ENCODE data around the gene BEST4. TPM values are rescaled to one million over a fixed set of nuclear protein-coding genes. Genes with fewer than 3 reads are reported as not detected.

BEST4 gene
- total and polyA plus RNA-seq, 2 donors (not counting 3 experiments of a cell fraction or from before 2014, with no cell fraction given) = 0.21 TPM; not detected in 1

DNA sequence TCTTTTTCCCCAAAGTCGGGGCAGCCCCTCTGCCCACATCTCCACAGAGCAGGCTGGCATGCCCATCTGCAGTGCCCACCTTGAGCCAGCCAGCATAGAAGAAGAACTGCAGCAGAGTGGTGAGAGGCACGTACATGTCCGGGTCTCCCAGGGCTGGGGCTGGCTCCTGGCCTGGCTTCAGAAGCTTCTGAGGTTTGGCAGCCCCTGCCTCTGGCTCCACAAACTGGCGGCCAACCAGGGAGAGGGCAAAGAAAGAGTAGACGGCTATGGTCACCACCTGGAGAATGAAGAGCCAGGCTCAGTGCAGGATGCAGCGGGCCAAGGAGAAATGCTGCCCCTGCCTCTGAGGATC lies 3.0 kb downstream of the BEST4 start:
- no peak for TF ChIP-seq JUN (IDR thresholded peaks at IDR 0.05; ENCODE audit: borderline replicate concordance, insufficient read depth, insufficient read length, low read depth)
- TF ChIP-seq, protein P1, sequence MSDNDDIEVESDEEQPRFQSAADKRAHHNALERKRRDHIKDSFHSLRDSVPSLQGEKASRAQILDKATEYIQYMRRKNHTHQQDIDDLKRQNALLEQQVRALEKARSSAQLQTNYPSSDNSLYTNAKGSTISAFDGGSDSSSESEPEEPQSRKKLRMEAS (IDR thresholded peaks at IDR 0.05; ENCODE audit: insufficient read depth, insufficient read length) = no peak
- TF ChIP-seq FOS (IDR thresholded peaks at IDR 0.05; ENCODE audit: borderline replicate concordance, insufficient read depth, low read length) = no peak
- TF ChIP-seq POLR2A (IDR thresholded peaks at IDR 0.05; ENCODE audit: low read depth, low read length) = no peak
- TF ChIP-seq, protein P2, sequence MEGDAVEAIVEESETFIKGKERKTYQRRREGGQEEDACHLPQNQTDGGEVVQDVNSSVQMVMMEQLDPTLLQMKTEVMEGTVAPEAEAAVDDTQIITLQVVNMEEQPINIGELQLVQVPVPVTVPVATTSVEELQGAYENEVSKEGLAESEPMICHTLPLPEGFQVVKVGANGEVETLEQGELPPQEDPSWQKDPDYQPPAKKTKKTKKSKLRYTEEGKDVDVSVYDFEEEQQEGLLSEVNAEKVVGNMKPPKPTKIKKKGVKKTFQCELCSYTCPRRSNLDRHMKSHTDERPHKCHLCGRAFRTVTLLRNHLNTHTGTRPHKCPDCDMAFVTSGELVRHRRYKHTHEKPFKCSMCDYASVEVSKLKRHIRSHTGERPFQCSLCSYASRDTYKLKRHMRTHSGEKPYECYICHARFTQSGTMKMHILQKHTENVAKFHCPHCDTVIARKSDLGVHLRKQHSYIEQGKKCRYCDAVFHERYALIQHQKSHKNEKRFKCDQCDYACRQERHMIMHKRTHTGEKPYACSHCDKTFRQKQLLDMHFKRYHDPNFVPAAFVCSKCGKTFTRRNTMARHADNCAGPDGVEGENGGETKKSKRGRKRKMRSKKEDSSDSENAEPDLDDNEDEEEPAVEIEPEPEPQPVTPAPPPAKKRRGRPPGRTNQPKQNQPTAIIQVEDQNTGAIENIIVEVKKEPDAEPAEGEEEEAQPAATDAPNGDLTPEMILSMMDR (IDR thresholded peaks at IDR 0.05; ENCODE audit: extremely low read depth in 1 of 2, insufficient read depth in 1 of 2, low read depth in 1 of 2, low read length in 2 of 2) = no peak
- TF ChIP-seq EZH2 (IDR thresholded peaks at IDR 0.05; ENCODE audit: borderline replicate concordance, low read depth, low read length, severe bottlenecking) = no peak
- no peak for TF ChIP-seq POLR2AphosphoS5 (IDR thresholded peaks at IDR 0.05; ENCODE audit: insufficient read depth, low read depth, low read length)
- TF ChIP-seq GATA2 (IDR thresholded peaks at IDR 0.05; ENCODE audit: insufficient read depth, insufficient read length, low read depth, low read length) = no peak
- no peak for TF ChIP-seq MYC (IDR thresholded peaks at IDR 0.05; ENCODE audit: low read depth, low read length)
- no peak overlapping the region for H2AFZ ChIP-seq (ENCODE audit: low read depth, low read length)
- H3K4me2 ChIP-seq (ENCODE audit: insufficient read depth, low read length) = no peak overlapping the region
- DNase-seq (ENCODE audit: low read depth, low spot score) (no peak), FAIRE-seq (no peak)
- H3K27me3 ChIP-seq (ENCODE audit: control insufficient read depth in 2 of 2, insufficient read depth in 2 of 2, low read length in 2 of 2) = no peaks in the 10 kb centered on the region
- H3K9me3 ChIP-seq (replicated peaks; ENCODE audit: control insufficient read depth, insufficient read depth, low read length) = no peaks in the 10 kb centered on the region
- ChIA-PET CTCF (interaction anchor here (1.2 to 1.9 kb wide), 2 partner anchors 54 to 226 kb away, joined by 4 read pairs; partner anchors contain the start of genes HECTD3 and RNU5D-1), POLR2A (interaction anchor here (0.7 kb wide), 1 partner anchor 9 kb away, joined by 4 read pairs; the partner anchor contains the start of gene RPS8)
- H3K36me3 ChIP-seq (ENCODE audit: control insufficient read depth in 2 of 2, extremely low read depth in 1 of 2, insufficient read depth in 2 of 2, low read length in 2 of 2) = no peaks in the 10 kb centered on the region
- peaks cover 10% of the 10 kb centered on the region for H3K4me1 ChIP-seq (ENCODE audit: control insufficient read depth, extremely low read depth, insufficient read depth, low read length)
- no peak overlapping the region for H3K4me3 ChIP-seq (replicated peaks in 1 of 3; ENCODE audit: insufficient read depth in 1 of 3, low read depth in 1 of 3, low read length in 3 of 3)
- H4K20me1 ChIP-seq (replicated peaks; ENCODE audit: control insufficient read depth, extremely low read depth, insufficient read depth, low read length) = no peaks in the 10 kb centered on the region
- no peak overlapping the region for H3K27ac ChIP-seq (ENCODE audit: insufficient read depth, low read depth, low read length)
- intact Hi-C loops (cut with micrococcal nuclease) (no loop called here), dilution Hi-C loops (cut with MboI; ENCODE audit: extremely low pct_ligation_motif_present, low sequenced_read_pairs) (no loop called here)
- H3K9ac ChIP-seq (replicated peaks; ENCODE audit: extremely low read depth, insufficient read depth, low read length) = no peak overlapping the region
- H3K79me2 ChIP-seq (ENCODE audit: control insufficient read depth, insufficient read depth, low read length) = no peaks in the 10 kb centered on the region
- no TSS peak for BruUV-seq (replicated peaks)
- H3K9me1 ChIP-seq (replicated peaks; ENCODE audit: control insufficient read depth, extremely low read depth, insufficient read depth, low read length) = no peaks in the 10 kb centered on the region

Data from endothelial cell of umbilical vein (primary cell).